Measurements from ENCODE around the gene EPB42. TPM values are rescaled to one million over a fixed set of nuclear protein-coding genes. Genes with fewer than 3 reads are reported as not detected.

The EPB42 gene
- total and polyA plus RNA-seq, 2 experiments from 2014 or later: not detected

DNA sequence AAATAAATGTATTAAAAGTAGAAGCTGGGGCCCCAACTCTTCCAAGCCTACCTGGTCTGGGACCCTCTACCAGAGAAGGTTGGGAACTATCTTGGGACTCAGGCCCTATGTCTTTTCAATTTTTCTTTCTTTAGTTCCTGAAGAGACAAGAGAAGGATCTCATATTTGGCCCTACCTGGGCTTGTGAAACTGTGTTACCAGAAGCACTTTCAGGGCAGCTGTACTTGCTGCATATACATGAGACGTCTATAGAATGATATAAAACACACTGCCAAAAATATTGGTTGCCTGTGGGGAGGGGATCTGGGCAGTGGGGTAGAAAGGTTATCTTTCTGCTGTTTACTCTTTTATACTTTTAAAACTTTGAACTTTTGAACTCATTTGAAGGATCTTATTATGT, 604 bp upstream of the EPB42 start (continued):
- TF ChIP-seq ZNF462 (CRISPR knock-in tag; IDR thresholded peaks at IDR 0.05) (no peak), ZNF114 (CRISPR knock-in tag; IDR thresholded peaks at IDR 0.05) (no peak), EZH2 (IDR thresholded peaks at IDR 0.05; ENCODE audit: low read depth, unreplicated experiment) (no peak), CTCF (conservative IDR thresholded peaks at IDR 0.05; ENCODE audit: low read depth in 2 of 2) (no peak), ZNF331 (CRISPR knock-in tag; IDR thresholded peaks at IDR 0.05; ENCODE audit: low read depth) (no peak)

DNA sequence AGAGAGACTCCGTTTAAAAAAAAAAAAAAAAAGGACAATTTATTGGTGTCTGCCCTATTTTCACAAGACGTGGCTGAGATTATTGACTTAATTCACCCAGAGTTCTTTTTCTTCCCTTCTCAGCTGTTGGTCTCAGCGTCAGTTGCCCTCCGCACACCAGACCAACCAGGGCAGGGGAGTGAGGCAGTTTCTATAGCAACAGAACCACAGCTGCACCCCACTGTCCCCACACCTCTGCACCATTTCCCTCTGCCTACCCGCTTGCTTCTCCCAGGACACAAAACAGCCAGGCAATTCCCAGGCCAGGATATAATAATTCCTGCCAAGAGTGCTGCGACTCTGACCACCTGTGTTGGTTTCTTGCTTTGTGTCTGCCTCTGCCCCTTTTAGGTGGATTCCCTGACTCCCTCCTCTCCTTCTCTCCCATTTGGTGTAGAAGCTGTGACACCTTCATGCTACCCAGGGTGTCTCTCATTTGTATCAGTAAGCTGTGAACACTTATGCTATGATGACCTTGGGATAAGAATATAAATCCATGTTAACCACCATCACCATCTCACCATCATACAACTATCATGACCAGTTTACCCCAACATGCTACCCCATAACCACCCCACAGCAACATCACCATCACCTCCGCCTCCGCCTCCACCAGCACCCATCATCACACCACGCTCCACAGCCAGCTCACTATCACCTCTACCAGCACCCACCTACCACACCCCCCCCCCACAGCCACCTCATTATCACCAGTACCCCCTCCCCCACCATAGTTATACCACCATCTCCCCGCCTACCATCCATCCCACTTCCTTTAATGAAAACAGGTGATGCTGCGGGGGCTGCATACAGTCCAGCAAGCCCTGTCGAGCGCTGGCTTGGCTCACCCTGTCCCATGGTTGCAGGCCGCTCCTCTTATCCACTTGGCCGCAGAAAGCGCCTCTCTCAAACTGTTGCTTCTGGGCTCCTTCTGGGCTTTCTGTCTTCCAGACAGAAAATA, 589 bp downstream of the EPB42 start:
- no peaks in the 10 kb centered on the region for H3K9me3 Mint-ChIP-seq
- Histone ChIP-seq H3K27ac (ENCODE audit: low read depth) (no peak overlapping the region), H2AFZ (no peak overlapping the region), H3K36me3 (ENCODE audit: insufficient read depth) (no peaks in the 10 kb centered on the region), H3K4me2 (no peak overlapping the region), H3F3A (replicated peaks; ENCODE audit: low read depth) (no peaks in the 10 kb centered on the region), H3K9me2 (ENCODE audit: insufficient read depth) (no peaks in the 10 kb centered on the region), H3K4me1 (ENCODE audit: insufficient read depth) (no peaks in the 10 kb centered on the region), H4K20me1 (replicated peaks; ENCODE audit: insufficient read depth) (no peaks in the 10 kb centered on the region), H3K27me3 (ENCODE audit: insufficient read depth) (no peaks in the 10 kb centered on the region), H3K79me2 (replicated peaks; ENCODE audit: insufficient read depth) (no peaks in the 10 kb centered on the region), H3K4me3 (no peak overlapping the region)
- H3K27me3 Mint-ChIP-seq (ENCODE audit: insufficient read depth, low read depth, poor library complexity): peaks cover 2% of the 10 kb centered on the region
- no peak overlapping the region for H3K4me3 Mint-ChIP-seq
- ATAC-seq (no peak), DNase-seq (ENCODE audit: low spot score) (no peak)
- H3K36me3 Mint-ChIP-seq (ENCODE audit: low read depth): no peaks in the 10 kb centered on the region
- H3K4me1 Mint-ChIP-seq: peaks cover 6% of the 10 kb centered on the region
- no peak overlapping the region for H3K27ac Mint-ChIP-seq
- TF ChIP-seq NANOG (IDR thresholded peaks at IDR 0.05; ENCODE audit: borderline replicate concordance): no peak
- no peak for TF ChIP-seq JUNB (IDR thresholded peaks at IDR 0.05; ENCODE audit: unreplicated experiment)
- no peak for TF ChIP-seq EZH2 (IDR thresholded peaks at IDR 0.05; ENCODE audit: low read depth, unreplicated experiment)
- TF ChIP-seq STAT1 (IDR thresholded peaks at IDR 0.05; ENCODE audit: unreplicated experiment): no peak
- TF ChIP-seq POLR2AphosphoS5 (IDR thresholded peaks at IDR 0.05; ENCODE audit: low read depth): no peak
- TF ChIP-seq CREB1 (CRISPR knock-in tag; IDR thresholded peaks at IDR 0.05; ENCODE audit: low read depth): no peak
- no peak for TF ChIP-seq ZNF114 (CRISPR knock-in tag; IDR thresholded peaks at IDR 0.05)
